Astrocyte (in vitro differentiated cells and primary cell): ENCODE data around the gene RBM17.

Experiments
- EZH2 ChIP-seq: IDR thresholded peaks from 2 replicates; pipeline ENCODE4 v1.6.1; 2012; ENCODE audit warnings: mild to moderate bottlenecking, low read length, inconsistent platforms; ENCODE audit not compliant: insufficient read depth
- TF ChIP-seq, protein P1 (sequence below): IDR thresholded peaks from 2 replicates; pipeline ENCODE4 v1.5.1; 2011; ENCODE audit warnings: low read depth, mild to moderate bottlenecking, inconsistent platforms, low read length, moderate library complexity; ENCODE audit not compliant: insufficient read depth

- TF ChIP-seq, protein P1, sequence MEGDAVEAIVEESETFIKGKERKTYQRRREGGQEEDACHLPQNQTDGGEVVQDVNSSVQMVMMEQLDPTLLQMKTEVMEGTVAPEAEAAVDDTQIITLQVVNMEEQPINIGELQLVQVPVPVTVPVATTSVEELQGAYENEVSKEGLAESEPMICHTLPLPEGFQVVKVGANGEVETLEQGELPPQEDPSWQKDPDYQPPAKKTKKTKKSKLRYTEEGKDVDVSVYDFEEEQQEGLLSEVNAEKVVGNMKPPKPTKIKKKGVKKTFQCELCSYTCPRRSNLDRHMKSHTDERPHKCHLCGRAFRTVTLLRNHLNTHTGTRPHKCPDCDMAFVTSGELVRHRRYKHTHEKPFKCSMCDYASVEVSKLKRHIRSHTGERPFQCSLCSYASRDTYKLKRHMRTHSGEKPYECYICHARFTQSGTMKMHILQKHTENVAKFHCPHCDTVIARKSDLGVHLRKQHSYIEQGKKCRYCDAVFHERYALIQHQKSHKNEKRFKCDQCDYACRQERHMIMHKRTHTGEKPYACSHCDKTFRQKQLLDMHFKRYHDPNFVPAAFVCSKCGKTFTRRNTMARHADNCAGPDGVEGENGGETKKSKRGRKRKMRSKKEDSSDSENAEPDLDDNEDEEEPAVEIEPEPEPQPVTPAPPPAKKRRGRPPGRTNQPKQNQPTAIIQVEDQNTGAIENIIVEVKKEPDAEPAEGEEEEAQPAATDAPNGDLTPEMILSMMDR = no peak
- no peak for TF ChIP-seq EZH2
Observed at GRCh38 chr10:6054884-6055283, 34.0 kb upstream of the RBM17 start.
